HEK293T (cell line): Measurements from ENCODE around the gene ZNG1E.
"Not testable (repeated sequence)": the region's sequence is repeated elsewhere in the genome, so short reads cannot be mapped to it uniquely, and the experiment has no call there.

Experiments
- BHLHE40 ChIP-seq: fragments of 450-650 bp; IDR thresholded peaks from 2 replicates; pipeline ENCODE4 v1.6.1; 2016; ENCODE audit warnings: mild to moderate bottlenecking, moderate library complexity, borderline replicate concordance
- CTBP1 ChIP-seq: fragments of 450-650 bp; IDR thresholded peaks from 2 replicates; pipeline ENCODE4 v1.6.1; 2016; ENCODE audit warnings: borderline replicate concordance
- ELF4 ChIP-seq: fragments of 450-650 bp; IDR thresholded peaks from 2 replicates; pipeline ENCODE4 v1.6.1; 2017; ENCODE audit warnings: antibody characterized with exemption
- FOXK2 ChIP-seq: fragments of 450-650 bp; IDR thresholded peaks from 2 replicates; pipeline ENCODE4 v1.6.1; 2016; ENCODE audit warnings: mild to moderate bottlenecking
- FOXM1 ChIP-seq: fragments of 450-650 bp; IDR thresholded peaks from 2 replicates; pipeline ENCODE4 v1.6.1; 2017; ENCODE audit warnings: mild to moderate bottlenecking, borderline replicate concordance
- L3MBTL2 ChIP-seq: fragments of 450-650 bp; conservative IDR thresholded peaks from 2 replicates; pipeline ENCODE4 v1.6.1; 2016; ENCODE audit warnings: mild to moderate bottlenecking
- LEF1 ChIP-seq: fragments of 450-650 bp; IDR thresholded peaks from 2 replicates; pipeline ENCODE4 v1.6.1; 2017; ENCODE audit warnings: mild to moderate bottlenecking, borderline replicate concordance
- NFRKB ChIP-seq: fragments of 450-650 bp; IDR thresholded peaks from 2 replicates; pipeline ENCODE4 v1.6.1; 2016; ENCODE audit warnings: mild to moderate bottlenecking, moderate library complexity
- PKNOX1 ChIP-seq: fragments of 450-650 bp; IDR thresholded peaks from 2 replicates; pipeline ENCODE4 v1.6.1; 2016
- SP1 ChIP-seq: fragments of 450-650 bp; IDR thresholded peaks from 2 replicates; pipeline ENCODE4 v1.6.1; 2017
- SUZ12 ChIP-seq: fragments of 450-650 bp; IDR thresholded peaks from 2 replicates; pipeline ENCODE4 v1.6.1; 2016; ENCODE audit warnings: mild to moderate bottlenecking
- TARDBP ChIP-seq: fragments of 450-650 bp; IDR thresholded peaks from 2 replicates; pipeline ENCODE4 v1.6.1; 2016

- not testable (repeated sequence) for TF ChIP-seq FOXM1, CTBP1, SUZ12, SP1, BHLHE40, LEF1, TARDBP, FOXK2, NFRKB, ELF4, L3MBTL2, PKNOX1
These were observed 2.1 kb upstream of the ZNG1E start for GRCh38 chr9:65673579-65673978.
